Measurements from ENCODE around the gene C9orf152.

GRCh38 chr9:110185806-110186205 is 22.2 kb downstream of the C9orf152 start:
- TF ChIP-seq MXI1 (IDR thresholded peaks at IDR 0.05; ENCODE audit: low read depth, low read length) (no peak), POLR2AphosphoS5 (IDR thresholded peaks at IDR 0.05; ENCODE audit: low read depth, low read length) (no peak), SIN3A (IDR thresholded peaks at IDR 0.05; ENCODE audit: borderline replicate concordance, low read depth, low read length) (no peak), GABPA (IDR thresholded peaks at IDR 0.05; ENCODE audit: low read depth) (no peak), SMC3 (IDR thresholded peaks at IDR 0.05; ENCODE audit: low read depth, low read length) (no peak)
- TF ChIP-seq, protein P1, sequence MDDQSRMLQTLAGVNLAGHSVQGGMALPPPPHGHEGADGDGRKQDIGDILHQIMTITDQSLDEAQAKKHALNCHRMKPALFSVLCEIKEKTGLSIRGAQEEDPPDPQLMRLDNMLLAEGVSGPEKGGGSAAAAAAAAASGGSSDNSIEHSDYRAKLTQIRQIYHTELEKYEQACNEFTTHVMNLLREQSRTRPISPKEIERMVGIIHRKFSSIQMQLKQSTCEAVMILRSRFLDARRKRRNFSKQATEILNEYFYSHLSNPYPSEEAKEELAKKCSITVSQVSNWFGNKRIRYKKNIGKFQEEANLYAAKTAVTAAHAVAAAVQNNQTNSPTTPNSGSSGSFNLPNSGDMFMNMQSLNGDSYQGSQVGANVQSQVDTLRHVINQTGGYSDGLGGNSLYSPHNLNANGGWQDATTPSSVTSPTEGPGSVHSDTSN (IDR thresholded peaks at IDR 0.05) = no peak
- TF ChIP-seq, protein P2, sequence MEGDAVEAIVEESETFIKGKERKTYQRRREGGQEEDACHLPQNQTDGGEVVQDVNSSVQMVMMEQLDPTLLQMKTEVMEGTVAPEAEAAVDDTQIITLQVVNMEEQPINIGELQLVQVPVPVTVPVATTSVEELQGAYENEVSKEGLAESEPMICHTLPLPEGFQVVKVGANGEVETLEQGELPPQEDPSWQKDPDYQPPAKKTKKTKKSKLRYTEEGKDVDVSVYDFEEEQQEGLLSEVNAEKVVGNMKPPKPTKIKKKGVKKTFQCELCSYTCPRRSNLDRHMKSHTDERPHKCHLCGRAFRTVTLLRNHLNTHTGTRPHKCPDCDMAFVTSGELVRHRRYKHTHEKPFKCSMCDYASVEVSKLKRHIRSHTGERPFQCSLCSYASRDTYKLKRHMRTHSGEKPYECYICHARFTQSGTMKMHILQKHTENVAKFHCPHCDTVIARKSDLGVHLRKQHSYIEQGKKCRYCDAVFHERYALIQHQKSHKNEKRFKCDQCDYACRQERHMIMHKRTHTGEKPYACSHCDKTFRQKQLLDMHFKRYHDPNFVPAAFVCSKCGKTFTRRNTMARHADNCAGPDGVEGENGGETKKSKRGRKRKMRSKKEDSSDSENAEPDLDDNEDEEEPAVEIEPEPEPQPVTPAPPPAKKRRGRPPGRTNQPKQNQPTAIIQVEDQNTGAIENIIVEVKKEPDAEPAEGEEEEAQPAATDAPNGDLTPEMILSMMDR (IDR thresholded peaks at IDR 0.05) = no peak
- TF ChIP-seq, protein P3, sequence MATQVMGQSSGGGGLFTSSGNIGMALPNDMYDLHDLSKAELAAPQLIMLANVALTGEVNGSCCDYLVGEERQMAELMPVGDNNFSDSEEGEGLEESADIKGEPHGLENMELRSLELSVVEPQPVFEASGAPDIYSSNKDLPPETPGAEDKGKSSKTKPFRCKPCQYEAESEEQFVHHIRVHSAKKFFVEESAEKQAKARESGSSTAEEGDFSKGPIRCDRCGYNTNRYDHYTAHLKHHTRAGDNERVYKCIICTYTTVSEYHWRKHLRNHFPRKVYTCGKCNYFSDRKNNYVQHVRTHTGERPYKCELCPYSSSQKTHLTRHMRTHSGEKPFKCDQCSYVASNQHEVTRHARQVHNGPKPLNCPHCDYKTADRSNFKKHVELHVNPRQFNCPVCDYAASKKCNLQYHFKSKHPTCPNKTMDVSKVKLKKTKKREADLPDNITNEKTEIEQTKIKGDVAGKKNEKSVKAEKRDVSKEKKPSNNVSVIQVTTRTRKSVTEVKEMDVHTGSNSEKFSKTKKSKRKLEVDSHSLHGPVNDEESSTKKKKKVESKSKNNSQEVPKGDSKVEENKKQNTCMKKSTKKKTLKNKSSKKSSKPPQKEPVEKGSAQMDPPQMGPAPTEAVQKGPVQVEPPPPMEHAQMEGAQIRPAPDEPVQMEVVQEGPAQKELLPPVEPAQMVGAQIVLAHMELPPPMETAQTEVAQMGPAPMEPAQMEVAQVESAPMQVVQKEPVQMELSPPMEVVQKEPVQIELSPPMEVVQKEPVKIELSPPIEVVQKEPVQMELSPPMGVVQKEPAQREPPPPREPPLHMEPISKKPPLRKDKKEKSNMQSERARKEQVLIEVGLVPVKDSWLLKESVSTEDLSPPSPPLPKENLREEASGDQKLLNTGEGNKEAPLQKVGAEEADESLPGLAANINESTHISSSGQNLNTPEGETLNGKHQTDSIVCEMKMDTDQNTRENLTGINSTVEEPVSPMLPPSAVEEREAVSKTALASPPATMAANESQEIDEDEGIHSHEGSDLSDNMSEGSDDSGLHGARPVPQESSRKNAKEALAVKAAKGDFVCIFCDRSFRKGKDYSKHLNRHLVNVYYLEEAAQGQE (IDR thresholded peaks at IDR 0.05; ENCODE audit: low read depth, low read length) = no peak
